ENCODE data around the gene C1orf52. TPM values are rescaled to one million over a fixed set of nuclear protein-coding genes. Genes with fewer than 3 reads are reported as not detected.

The C1orf52 gene
- total and polyA plus RNA-seq, 9 of the 15 experiments (the other 6 are each of a cell fraction or from before 2014, with no cell fraction given) = 17.0 to 38.5 (median 33.0) TPM

- Histone ChIP-seq H3K9me3 (replicated peaks; ENCODE audit: control insufficient read depth, insufficient read depth, low read depth, low read length) (no peaks in the 10 kb centered on the region), H3K9me1 (ENCODE audit: control insufficient read depth, insufficient read depth, low read length) (no peaks in the 10 kb centered on the region), H3K36me3 (ENCODE audit: control insufficient read depth, insufficient read depth, low read length) (no peaks in the 10 kb centered on the region), H3K79me2 (ENCODE audit: control insufficient read depth, insufficient read depth, low read length) (no peaks in the 10 kb centered on the region), H2AFZ (ENCODE audit: low read depth, low read length) (no peak overlapping the region), H3K4me2 (ENCODE audit: insufficient read depth, low read length) (no peak overlapping the region), H3K27me3 (ENCODE audit: control insufficient read depth in 2 of 2, insufficient read depth in 2 of 2, low read length in 2 of 2) (peaks cover 0 to 10% of the 10 kb centered on the region in 2 experiments; a peak in 4 of 5 replicates), H3K27ac (ENCODE audit: extremely low read depth, low read depth, low read length) (no peak overlapping the region), H3K4me3 (no peak overlapping the region), H4K20me1 (replicated peaks; ENCODE audit: control insufficient read depth, insufficient read depth, low read length) (no peaks in the 10 kb centered on the region), H3K4me1 (replicated peaks in 1 of 2; ENCODE audit: control insufficient read depth in 2 of 2, insufficient read depth in 2 of 2, low read length in 2 of 2) (no peaks in the 10 kb centered on the region), H3K9ac (ENCODE audit: insufficient read depth in 1 of 2, low read depth in 2 of 2, low read length in 2 of 2) (no peak overlapping the region)
- no TSS peak for BruUV-seq (replicated peaks)
- ChIA-PET CTCF (ENCODE audit: low intra/inter-chr PET ratio) (no interaction called here), POLR2A (interaction anchor here (0.7 kb wide), 1 partner anchor 312 kb away, joined by 4 read pairs; no protein-coding TSS in a partner anchor)
- DNase-seq (ENCODE audit: extremely low read depth in 1 of 4, low spot score in 3 of 4) = peak in 2 of 4 experiments; percentile 19 to 47
- in situ Hi-C loops (cut with MboI) = no loop called here
- intact Hi-C loops (cut with micrococcal nuclease) = no loop called here
- FAIRE-seq = peak; percentile 11
- peak; percentile 58; the same call in 2 of the 3 replicates for ATAC-seq
- 15% methylated on average over 9 of the region's 9 CpGs for WGBS (ENCODE audit: insufficient coverage, low coverage, missing lambda C conversion rate)
- peak; percentile 80; the same call in 1 of the 2 replicates for TF ChIP-seq JUN (IDR thresholded peaks at IDR 0.05; ENCODE audit: borderline replicate concordance, low read depth, low read length)
- no peak for TF ChIP-seq JUN (CRISPR knock-in tag; IDR thresholded peaks at IDR 0.05; ENCODE audit: borderline replicate concordance)
- no peak for TF ChIP-seq HIVEP1 (CRISPR knock-in tag; IDR thresholded peaks at IDR 0.05)
- TF ChIP-seq ZNF232 (CRISPR knock-in tag; IDR thresholded peaks at IDR 0.05) = no peak
- peak; percentile 62; the same call in 1 of the 2 replicates for TF ChIP-seq JUND (IDR thresholded peaks at IDR 0.05; ENCODE audit: borderline replicate concordance, low read depth, low read length)
- 0 out of 3 replicates have a peak, but pooled peaks have one; percentile 18 for TF ChIP-seq JUND (tag; IDR thresholded peaks at IDR 0.05; ENCODE audit: borderline replicate concordance, low read depth, low read length)
- TF ChIP-seq ZNF316 (IDR thresholded peaks at IDR 0.05) = no peak
- TF ChIP-seq TEAD4 (IDR thresholded peaks at IDR 0.05; ENCODE audit: low read length) = no peak
- TF ChIP-seq TEAD4 (CRISPR knock-in tag; IDR thresholded peaks at IDR 0.05; ENCODE audit: borderline replicate concordance) = no peak
- TF ChIP-seq PHF21A (IDR thresholded peaks at IDR 0.05; ENCODE audit: borderline replicate concordance, low read depth) = no peak
- no peak for TF ChIP-seq MBD1 (CRISPR knock-in tag; IDR thresholded peaks at IDR 0.05)
- TF ChIP-seq LCOR (CRISPR knock-in tag; IDR thresholded peaks at IDR 0.05) = no peak
- no peak for TF ChIP-seq SMC3 (conservative IDR thresholded peaks at IDR 0.05; ENCODE audit: insufficient read depth, low read depth, low read length)
- no peak for TF ChIP-seq ZNF12 (CRISPR knock-in tag; IDR thresholded peaks at IDR 0.05)
- no peak for TF ChIP-seq ETS2 (tag; IDR thresholded peaks at IDR 0.05; ENCODE audit: borderline replicate concordance, poor library complexity, severe bottlenecking)
- no peak for TF ChIP-seq WHSC1 (IDR thresholded peaks at IDR 0.05; ENCODE audit: low read length)
- TF ChIP-seq MTA3 (IDR thresholded peaks at IDR 0.05; ENCODE audit: borderline replicate concordance) = no peak
- TF ChIP-seq ZNF253 (CRISPR knock-in tag; conservative IDR thresholded peaks at IDR 0.05) = no peak
- no peak for TF ChIP-seq E2F8 (IDR thresholded peaks at IDR 0.05; ENCODE audit: low read depth, partially characterized antibody)
Observed at GRCh38 chr1:85289207-85289847, 29.9 kb upstream of the C1orf52 start.
